Testis (tissue), 2 donors: ENCODE data around the gene SLC9C2.

ENCODE experiments used
- POLR2A ChIP-seq: fragments of 450-650 bp; IDR thresholded peaks from one replicate; pipeline ENCODE4 v1.6.1; 2017; ENCODE audit warnings: antibody characterized with exemption, mild to moderate bottlenecking, moderate library complexity
- TF ChIP-seq, protein P1 (sequence below), 3 experiments: fragments of 450-650 bp in 2 of 3; fragments of 200-600 bp in 1 of 3; sonication (generic) in 1 of 3; IDR thresholded peaks; one replicate each; pipeline ENCODE4 v1.5.1; 2016 to 2019; ENCODE audit warnings: antibody characterized with exemption in 3 of 3, mild to moderate bottlenecking in 2 of 3, moderate library complexity in 1 of 3

DNA sequence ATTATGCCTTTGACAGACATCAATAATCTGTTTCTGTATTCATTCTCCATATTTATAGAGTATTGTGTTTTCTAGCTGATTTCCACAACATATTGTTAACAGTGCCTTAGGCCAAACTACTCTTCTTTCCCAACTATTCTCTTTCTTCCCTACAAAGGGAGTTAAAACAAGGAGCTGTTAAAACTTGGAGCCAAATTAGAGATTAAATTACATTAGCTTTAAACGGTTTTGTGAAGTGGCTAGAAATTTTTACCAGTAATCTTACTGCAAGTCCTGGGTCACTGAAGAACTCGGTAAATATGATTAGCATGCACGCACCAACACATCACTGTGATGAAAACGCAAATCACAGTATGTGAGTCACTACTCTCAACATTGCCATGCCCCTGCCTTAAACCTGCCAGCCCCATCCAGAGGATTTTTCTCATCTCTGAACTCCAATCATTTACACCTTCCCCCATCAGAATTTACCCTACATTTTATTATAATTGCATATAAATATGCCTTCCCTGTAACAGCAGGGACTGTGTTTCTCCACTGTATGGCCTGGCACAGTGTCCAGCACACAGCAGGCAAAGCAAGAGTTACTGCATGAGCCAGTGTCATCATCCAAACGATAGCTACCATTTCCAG is 127.2 kb downstream of the SLC9C2 start:
- TF ChIP-seq, protein P1, sequence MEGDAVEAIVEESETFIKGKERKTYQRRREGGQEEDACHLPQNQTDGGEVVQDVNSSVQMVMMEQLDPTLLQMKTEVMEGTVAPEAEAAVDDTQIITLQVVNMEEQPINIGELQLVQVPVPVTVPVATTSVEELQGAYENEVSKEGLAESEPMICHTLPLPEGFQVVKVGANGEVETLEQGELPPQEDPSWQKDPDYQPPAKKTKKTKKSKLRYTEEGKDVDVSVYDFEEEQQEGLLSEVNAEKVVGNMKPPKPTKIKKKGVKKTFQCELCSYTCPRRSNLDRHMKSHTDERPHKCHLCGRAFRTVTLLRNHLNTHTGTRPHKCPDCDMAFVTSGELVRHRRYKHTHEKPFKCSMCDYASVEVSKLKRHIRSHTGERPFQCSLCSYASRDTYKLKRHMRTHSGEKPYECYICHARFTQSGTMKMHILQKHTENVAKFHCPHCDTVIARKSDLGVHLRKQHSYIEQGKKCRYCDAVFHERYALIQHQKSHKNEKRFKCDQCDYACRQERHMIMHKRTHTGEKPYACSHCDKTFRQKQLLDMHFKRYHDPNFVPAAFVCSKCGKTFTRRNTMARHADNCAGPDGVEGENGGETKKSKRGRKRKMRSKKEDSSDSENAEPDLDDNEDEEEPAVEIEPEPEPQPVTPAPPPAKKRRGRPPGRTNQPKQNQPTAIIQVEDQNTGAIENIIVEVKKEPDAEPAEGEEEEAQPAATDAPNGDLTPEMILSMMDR (IDR thresholded peaks at IDR 0.05) = no peak
- no peak for TF ChIP-seq POLR2A
